ENCODE measurements around the gene FAM241A. TPM values are rescaled to one million over a fixed set of nuclear protein-coding genes. Genes with fewer than 3 reads are reported as not detected.

The FAM241A gene
- total and polyA plus RNA-seq, 2 donors (not counting 3 experiments of a cell fraction or from before 2014, with no cell fraction given): 3.2 to 9.1 TPM

GRCh38 chr4:112112590-112113170 is 32.6 kb upstream of the FAM241A start:
- no peak for DNase-seq (ENCODE audit: low read depth, low spot score)
- intact Hi-C loops (cut with micrococcal nuclease) (no loop called here), dilution Hi-C loops (cut with MboI; ENCODE audit: extremely low pct_ligation_motif_present, low sequenced_read_pairs) (no loop called here)
- BruUV-seq (replicated peaks): no TSS peak
- no peaks in the 10 kb centered on the region for H3K9me3 ChIP-seq (replicated peaks; ENCODE audit: control insufficient read depth, insufficient read depth, low read length)
- H2AFZ ChIP-seq (ENCODE audit: low read depth, low read length): no peak overlapping the region
- H3K4me1 ChIP-seq (ENCODE audit: control insufficient read depth, extremely low read depth, insufficient read depth, low read length): peaks cover 20% of the 10 kb centered on the region
- FAIRE-seq: no peak
- no peaks in the 10 kb centered on the region for H3K36me3 ChIP-seq (ENCODE audit: control insufficient read depth in 2 of 2, extremely low read depth in 1 of 2, insufficient read depth in 2 of 2, low read length in 2 of 2)
- TF ChIP-seq MYC (IDR thresholded peaks at IDR 0.05; ENCODE audit: low read depth, low read length) (no peak), EZH2 (IDR thresholded peaks at IDR 0.05; ENCODE audit: borderline replicate concordance, low read depth, low read length, severe bottlenecking) (no peak), GATA2 (IDR thresholded peaks at IDR 0.05; ENCODE audit: insufficient read depth, insufficient read length, low read depth, low read length) (no peak), JUN (IDR thresholded peaks at IDR 0.05; ENCODE audit: borderline replicate concordance, insufficient read depth, insufficient read length, low read depth) (no peak)
- TF ChIP-seq, protein P1, sequence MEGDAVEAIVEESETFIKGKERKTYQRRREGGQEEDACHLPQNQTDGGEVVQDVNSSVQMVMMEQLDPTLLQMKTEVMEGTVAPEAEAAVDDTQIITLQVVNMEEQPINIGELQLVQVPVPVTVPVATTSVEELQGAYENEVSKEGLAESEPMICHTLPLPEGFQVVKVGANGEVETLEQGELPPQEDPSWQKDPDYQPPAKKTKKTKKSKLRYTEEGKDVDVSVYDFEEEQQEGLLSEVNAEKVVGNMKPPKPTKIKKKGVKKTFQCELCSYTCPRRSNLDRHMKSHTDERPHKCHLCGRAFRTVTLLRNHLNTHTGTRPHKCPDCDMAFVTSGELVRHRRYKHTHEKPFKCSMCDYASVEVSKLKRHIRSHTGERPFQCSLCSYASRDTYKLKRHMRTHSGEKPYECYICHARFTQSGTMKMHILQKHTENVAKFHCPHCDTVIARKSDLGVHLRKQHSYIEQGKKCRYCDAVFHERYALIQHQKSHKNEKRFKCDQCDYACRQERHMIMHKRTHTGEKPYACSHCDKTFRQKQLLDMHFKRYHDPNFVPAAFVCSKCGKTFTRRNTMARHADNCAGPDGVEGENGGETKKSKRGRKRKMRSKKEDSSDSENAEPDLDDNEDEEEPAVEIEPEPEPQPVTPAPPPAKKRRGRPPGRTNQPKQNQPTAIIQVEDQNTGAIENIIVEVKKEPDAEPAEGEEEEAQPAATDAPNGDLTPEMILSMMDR (IDR thresholded peaks at IDR 0.05; ENCODE audit: extremely low read depth in 1 of 2, insufficient read depth in 1 of 2, low read depth in 1 of 2, low read length in 2 of 2): no peak
- H3K27ac ChIP-seq (ENCODE audit: insufficient read depth, low read depth, low read length): no peak overlapping the region
- H3K4me2 ChIP-seq (ENCODE audit: insufficient read depth, low read length): no peak overlapping the region
- H3K9me1 ChIP-seq (replicated peaks; ENCODE audit: control insufficient read depth, extremely low read depth, insufficient read depth, low read length): no peaks in the 10 kb centered on the region
- no peaks in the 10 kb centered on the region for H4K20me1 ChIP-seq (replicated peaks; ENCODE audit: control insufficient read depth, extremely low read depth, insufficient read depth, low read length)
- POLR2A ChIA-PET: no interaction called here
- no peaks in the 10 kb centered on the region for H3K27me3 ChIP-seq (ENCODE audit: control insufficient read depth in 2 of 2, insufficient read depth in 2 of 2, low read length in 2 of 2)
- no peak overlapping the region for H3K9ac ChIP-seq (replicated peaks; ENCODE audit: extremely low read depth, insufficient read depth, low read length)
- no peak overlapping the region for H3K4me3 ChIP-seq (replicated peaks in 1 of 3; ENCODE audit: insufficient read depth in 1 of 3, low read depth in 1 of 3, low read length in 3 of 3)
- CTCF ChIA-PET: interaction anchor here (1.5 kb wide), 1 partner anchor 13 kb away, joined by 5 read pairs; no protein-coding TSS in a partner anchor
- no peaks in the 10 kb centered on the region for H3K79me2 ChIP-seq (ENCODE audit: control insufficient read depth, insufficient read depth, low read length)

DNA sequence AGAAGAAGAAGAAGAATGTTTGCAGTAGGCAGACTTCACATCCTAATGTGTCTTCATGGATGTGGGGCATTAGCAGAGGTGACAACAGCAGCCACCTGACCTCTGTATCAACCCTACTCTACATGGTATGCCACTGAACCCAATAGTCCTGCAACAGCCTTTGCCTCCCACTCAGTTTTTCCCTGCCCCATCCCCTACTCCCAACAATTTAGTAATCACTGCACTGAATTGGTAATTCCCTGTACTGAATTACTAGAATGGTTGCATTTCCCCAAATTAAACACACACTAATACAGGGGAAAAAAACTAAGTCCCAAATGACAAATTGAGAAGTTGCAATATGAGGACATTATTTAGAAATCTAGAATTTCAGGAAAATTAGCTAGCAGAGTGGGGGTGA is 31.4 kb upstream of the FAM241A start:
- no peak overlapping the region for H3K4me3 ChIP-seq (replicated peaks in 1 of 3; ENCODE audit: insufficient read depth in 1 of 3, low read depth in 1 of 3, low read length in 3 of 3)
- FAIRE-seq (no peak), DNase-seq (ENCODE audit: low read depth, low spot score) (no peak)
- H3K4me1 ChIP-seq (ENCODE audit: control insufficient read depth, extremely low read depth, insufficient read depth, low read length): peaks cover 18% of the 10 kb centered on the region
- TF ChIP-seq, protein P1 (IDR thresholded peaks at IDR 0.05; ENCODE audit: extremely low read depth in 1 of 2, insufficient read depth in 1 of 2, low read depth in 1 of 2, low read length in 2 of 2): no peak
- TF ChIP-seq POLR2AphosphoS5 (IDR thresholded peaks at IDR 0.05; ENCODE audit: insufficient read depth, low read depth, low read length) (no peak), EZH2 (IDR thresholded peaks at IDR 0.05; ENCODE audit: borderline replicate concordance, low read depth, low read length, severe bottlenecking) (no peak), FOS (IDR thresholded peaks at IDR 0.05; ENCODE audit: borderline replicate concordance, insufficient read depth, low read length) (no peak), JUN (IDR thresholded peaks at IDR 0.05; ENCODE audit: borderline replicate concordance, insufficient read depth, insufficient read length, low read depth) (no peak), GATA2 (IDR thresholded peaks at IDR 0.05; ENCODE audit: insufficient read depth, insufficient read length, low read depth, low read length) (no peak)
- TF ChIP-seq, protein P2, sequence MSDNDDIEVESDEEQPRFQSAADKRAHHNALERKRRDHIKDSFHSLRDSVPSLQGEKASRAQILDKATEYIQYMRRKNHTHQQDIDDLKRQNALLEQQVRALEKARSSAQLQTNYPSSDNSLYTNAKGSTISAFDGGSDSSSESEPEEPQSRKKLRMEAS (IDR thresholded peaks at IDR 0.05; ENCODE audit: insufficient read depth, insufficient read length): no peak
- no peaks in the 10 kb centered on the region for H3K9me3 ChIP-seq (replicated peaks; ENCODE audit: control insufficient read depth, insufficient read depth, low read length)
- H3K79me2 ChIP-seq (ENCODE audit: control insufficient read depth, insufficient read depth, low read length): no peaks in the 10 kb centered on the region
- no TSS peak for BruUV-seq (replicated peaks)
- no peaks in the 10 kb centered on the region for H3K9me1 ChIP-seq (replicated peaks; ENCODE audit: control insufficient read depth, extremely low read depth, insufficient read depth, low read length)
- no peak overlapping the region for H3K9ac ChIP-seq (replicated peaks; ENCODE audit: extremely low read depth, insufficient read depth, low read length)
- H3K27ac ChIP-seq (ENCODE audit: insufficient read depth, low read depth, low read length): no peak overlapping the region
- no peaks in the 10 kb centered on the region for H4K20me1 ChIP-seq (replicated peaks; ENCODE audit: control insufficient read depth, extremely low read depth, insufficient read depth, low read length)
- H3K36me3 ChIP-seq (ENCODE audit: control insufficient read depth in 2 of 2, extremely low read depth in 1 of 2, insufficient read depth in 2 of 2, low read length in 2 of 2): no peaks in the 10 kb centered on the region
- dilution Hi-C loops (cut with MboI; ENCODE audit: extremely low pct_ligation_motif_present, low sequenced_read_pairs) (no loop called here), intact Hi-C loops (cut with micrococcal nuclease) (no loop called here)
- CTCF ChIA-PET: interaction anchor here (1.5 kb wide), 1 partner anchor 14 kb away, joined by 5 read pairs; no protein-coding TSS in a partner anchor
- no peaks in the 10 kb centered on the region for H3K27me3 ChIP-seq (ENCODE audit: control insufficient read depth in 2 of 2, insufficient read depth in 2 of 2, low read length in 2 of 2)
- POLR2A ChIA-PET: no interaction called here
- no peak overlapping the region for H3K4me2 ChIP-seq (ENCODE audit: insufficient read depth, low read length)
- H2AFZ ChIP-seq (ENCODE audit: low read depth, low read length): no peak overlapping the region

All from endothelial cell of umbilical vein (primary cell).